ENCODE measurements around the gene CTXND1. TPM values are rescaled to one million over a fixed set of nuclear protein-coding genes. Genes with fewer than 3 reads are reported as not detected.

CTXND1 gene
- polyA plus RNA-seq, 3 donors, result 8.0 to 12.2 (median 11.9) TPM

DNA sequence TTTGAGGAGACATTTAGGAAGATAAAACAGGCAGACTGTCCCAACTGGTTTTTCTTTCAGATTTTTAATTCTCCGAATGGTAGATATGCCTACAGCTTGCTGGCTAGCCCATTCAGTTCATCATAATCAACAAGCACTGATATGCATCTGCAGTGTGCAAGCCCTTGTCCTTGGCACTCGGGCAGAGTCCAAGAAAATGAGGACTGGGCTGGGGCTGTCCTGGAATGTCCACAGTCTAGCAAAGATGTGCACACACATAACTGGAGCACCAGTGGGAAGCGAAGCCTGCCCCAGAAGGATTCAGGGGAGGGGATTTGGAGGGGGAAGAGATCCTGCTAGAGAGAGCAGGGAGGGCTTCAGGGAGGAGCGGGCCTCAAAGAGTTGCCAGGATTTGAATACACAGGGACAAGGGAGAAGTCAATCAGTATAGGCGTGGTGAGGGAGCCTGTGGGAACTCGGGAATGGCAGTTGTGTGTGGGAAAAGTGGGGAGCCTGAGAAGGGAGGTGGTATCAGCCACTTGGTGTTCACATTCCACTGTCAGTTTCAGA lies 90.5 kb downstream of the CTXND1 start:
- DNase-seq, result no peak

DNA sequence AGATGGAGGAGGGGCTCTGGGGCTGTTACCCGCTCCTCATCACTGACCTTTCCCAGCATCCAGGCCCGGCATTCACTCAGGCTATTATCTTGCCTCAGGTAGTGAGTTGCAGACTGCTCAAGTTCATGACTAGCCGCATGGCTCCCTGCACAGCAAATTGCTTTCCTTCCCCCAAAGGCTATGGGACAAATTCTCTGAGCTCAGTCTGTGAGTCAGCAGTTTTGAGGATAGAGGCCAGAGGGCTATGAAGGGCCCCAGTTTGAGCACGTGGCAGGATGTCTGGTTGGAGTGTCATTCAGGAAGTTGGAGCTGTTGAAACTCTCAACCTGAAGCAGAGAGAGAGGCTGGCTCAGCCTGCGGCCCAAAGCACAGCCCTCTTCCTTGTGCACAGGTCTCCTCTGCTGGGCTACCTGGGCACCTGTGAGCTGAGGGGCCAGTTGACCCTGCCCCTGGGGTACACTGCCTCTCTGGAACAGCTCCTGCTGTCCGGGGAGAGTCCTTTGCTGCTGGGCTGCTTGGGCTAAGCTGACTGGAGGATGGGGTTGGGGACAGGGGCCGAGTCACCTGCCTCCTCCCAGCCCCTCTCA lies 91.3 kb downstream of the CTXND1 start:
- DNase-seq, result peak; percentile 16

- no peak for DNase-seq
Observed at GRCh38 chr15:80159811-80160569, 92.0 kb downstream of the CTXND1 start.

DNA sequence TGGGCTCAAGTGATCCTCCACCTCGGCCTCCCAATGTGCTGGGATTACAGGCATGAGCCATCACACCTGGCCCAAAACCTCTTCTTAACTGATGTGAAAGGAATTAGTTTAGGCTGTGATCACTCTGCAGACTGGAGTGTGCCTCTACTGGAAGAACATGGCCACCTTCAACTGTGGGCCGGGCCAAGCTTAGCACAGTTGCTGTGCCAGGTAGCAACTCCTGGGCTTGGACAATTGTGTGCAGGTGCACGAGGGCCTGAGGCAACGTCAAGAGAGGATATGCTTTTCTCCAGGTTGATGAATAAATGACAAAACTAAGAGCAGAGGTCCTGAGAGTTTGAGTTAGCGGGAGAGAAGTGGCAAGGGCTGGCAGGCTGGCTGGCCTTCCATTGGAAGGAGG lies 92.7 kb downstream of the CTXND1 start:
- no peak for DNase-seq

DNA sequence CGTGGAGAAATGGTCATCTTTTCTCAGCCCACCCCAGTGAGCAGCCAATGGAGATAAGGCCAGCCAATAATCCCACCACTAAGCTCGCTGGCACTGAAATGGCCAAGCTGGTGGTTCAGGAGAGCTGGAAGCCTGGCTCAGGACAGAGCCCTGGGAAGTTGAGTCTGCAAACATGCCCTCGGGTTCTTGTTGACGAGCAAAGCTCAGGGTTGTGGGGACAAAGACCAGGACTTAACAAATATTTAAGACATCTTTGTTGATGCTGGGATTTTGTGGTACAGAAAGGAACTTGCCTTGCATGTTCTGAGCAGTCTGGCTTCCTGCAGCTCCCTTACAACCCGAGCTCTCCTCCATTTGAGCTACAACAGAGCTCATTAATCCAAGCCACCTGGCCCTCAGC lies 94.8 kb downstream of the CTXND1 start:
- no peak for DNase-seq

DNA sequence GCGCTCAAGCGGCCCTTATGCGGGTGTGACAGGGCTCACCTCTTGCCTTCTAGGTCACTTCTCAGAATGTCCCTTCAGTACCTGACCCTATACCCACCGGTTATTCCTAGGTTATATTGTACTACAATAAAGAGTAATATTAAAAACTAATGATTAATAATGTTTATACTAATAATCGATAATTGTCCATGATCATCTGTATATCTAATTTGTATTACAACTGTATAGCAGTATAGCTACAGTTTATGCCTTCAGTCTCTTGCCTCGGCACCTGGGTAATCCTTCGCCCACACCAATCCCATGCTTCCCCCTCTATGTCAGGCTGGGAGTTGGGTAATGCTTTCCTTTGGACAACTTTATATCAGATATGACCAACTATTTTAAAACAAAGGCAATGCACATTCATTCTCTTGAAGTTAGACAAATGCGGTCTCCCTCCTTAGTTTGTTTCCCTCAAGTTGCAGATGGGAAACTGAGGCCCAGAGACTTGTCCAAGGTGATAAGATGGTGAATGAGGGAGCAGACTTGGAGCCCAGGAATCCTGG lies 95.8 kb downstream of the CTXND1 start:
- DNase-seq, result no peak

DNA sequence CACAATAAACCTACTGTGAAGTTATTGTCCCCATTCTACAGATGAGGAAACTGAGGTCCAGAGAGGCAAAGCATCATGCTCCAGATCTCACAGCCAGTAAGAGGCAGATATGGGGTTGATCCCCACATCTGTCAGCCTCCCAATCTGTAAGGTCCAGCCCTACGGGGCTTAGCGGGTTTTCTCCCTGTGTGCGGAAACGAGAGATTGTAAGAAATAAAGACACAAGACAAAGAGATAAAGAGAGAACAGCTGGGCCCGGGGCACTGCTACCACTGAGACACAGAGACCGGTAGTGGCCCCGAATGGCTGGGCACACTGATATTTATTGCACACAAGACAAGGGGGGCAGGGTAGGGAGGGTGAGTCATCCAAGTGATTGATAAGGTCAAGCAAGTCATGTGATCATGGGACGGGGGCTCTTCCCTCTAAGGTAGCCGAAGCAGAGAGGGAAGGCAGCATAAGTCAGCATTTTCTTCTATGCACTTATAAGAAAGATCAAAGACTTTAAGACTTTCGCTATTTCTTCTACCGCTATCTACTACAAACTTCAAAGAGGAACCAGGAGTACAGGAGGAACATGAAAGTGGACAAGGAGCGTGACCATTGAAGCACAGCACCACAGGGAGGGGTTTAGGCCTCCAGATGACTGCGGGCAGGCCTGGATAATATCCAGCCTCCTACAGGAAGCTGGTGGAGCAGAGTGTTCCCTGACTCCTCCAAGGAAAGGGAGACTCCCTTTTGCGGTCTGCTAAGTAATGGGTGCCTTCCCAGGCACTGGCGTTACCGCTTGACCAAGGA lies 96.4 kb downstream of the CTXND1 start:
- DNase-seq, result peak; percentile 24

- DNase-seq, result no peak
Observed at GRCh38 chr15:80155001-80155377, 97.0 kb downstream of the CTXND1 start.

DNA sequence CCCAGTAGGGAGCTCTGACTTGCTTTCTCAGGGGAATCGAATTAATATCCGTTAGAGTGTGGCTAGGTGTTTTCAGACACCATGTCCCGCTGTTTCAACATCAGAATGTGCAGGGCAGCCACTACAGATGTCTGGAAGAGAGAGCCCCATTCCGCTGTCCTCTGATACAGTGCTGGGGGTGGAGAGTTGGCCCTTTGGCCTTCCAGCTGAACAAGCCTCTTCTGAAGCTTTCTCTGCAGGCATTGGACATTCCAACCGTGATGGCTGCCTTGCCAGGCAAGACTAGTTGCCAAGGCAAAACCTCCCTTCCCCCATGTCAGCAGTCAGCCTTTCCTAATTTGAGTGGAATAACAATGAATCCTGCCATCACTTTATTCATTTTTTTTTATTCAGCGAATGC lies 97.7 kb downstream of the CTXND1 start:
- no peak for DNase-seq

DNA sequence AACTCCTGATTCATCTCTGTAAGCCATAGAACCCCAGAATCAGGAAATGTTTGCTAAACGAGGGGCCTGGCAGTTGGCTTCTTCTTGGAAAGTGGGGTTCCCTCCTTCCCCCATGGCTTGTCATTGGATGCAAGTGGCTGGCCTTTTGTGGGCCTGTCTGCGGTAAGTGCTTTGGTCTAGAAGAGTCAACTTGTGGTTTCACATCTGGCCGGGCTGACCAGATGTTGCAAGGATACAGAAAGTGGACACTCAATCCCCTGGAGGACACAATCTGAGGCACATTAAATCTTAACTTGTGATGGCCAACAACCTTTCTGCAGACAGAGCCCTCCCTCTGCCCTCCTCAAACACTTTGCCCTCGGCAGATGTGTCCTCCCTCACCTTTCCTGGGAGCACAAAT lies 98.1 kb downstream of the CTXND1 start:
- DNase-seq, result no peak

- DNase-seq, result peak; percentile 42
Observed at GRCh38 chr15:80152896-80153876, 98.8 kb downstream of the CTXND1 start, which contains the start of gene FAH. FAH (plus strand) TSS chr15:80152999; CDS start chr15:80153055, 56 bp downstream.

DNA sequence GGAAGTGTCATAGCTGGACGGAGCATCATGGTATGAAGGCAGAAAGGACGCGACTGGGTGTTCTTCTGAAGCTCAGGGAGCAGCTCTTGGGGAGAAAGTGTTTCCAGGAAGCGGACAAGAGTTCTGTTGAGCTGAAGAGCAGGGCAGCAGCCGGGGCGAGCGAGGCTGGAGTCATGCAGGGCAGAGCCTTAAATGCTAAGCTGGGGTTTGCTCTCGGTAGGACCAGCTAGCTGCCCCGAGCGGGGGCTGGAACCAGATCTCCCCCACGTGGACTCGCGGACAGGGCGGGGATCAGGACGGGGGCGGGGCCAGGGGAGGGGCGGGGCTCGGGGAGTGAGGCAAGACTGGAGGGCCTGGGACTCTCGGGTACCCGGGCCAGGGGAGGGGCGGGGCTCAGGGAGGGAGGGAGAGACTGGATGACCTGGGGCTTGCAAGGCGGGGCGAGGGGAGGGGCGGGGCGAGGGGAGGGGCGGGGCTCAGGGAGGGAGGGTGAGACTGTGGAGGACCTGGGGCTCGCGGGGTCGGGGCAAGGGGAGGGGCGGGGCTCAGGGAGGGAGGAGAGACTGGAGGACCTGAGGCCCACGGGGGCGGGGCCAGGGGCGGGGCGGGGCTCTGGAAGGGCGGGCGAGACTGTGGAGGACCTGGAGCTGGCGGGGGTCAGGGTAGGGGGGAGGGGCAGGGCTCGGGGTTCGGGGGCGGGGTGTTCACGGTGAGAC lies 99.7 kb downstream of the CTXND1 start:
- DNase-seq, result peak; percentile 90

GRCh38 chr15:80151576-80151975 lies 100.4 kb downstream of the CTXND1 start:
- no peak for DNase-seq

DNA sequence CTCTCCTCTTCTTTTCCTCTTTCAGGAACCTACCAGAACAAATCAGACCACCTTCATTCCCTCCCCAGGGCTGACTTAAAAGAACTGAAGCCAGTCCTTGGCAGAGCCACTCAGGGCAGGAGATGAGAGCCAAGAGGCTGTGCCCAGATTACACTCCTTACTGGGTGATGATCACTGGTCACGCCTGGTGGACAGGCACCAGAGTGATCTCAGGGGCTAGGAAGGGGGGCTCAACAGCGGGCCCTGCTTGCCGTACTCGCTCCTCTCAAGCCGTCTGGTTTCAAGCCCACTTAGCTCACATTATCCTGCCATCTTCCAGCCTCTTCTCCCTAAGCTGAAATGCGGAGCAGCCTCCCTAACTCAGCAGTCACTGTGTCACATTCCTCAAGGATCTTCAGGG lies 100.9 kb downstream of the CTXND1 start:
- no peak for DNase-seq

Other genes with a start within 250 kb of the CTXND1 start
- 100 to 1,000 TPM; 110 to 115 (median 112) TPM for gene ZFAND6, start 192.5 kb downstream of the CTXND1 start, polyA plus RNA-seq (ENCODE audit: insufficient read length in 3 of 3)
- gene FAH, start 99.2 kb downstream of the CTXND1 start, polyA plus RNA-seq (ENCODE audit: insufficient read length in 3 of 3), result 10 to 100 TPM; 35.1 to 42.7 (median 39.9) TPM
- gene ARNT2, start 152.2 kb upstream of the CTXND1 start, polyA plus RNA-seq (ENCODE audit: insufficient read length in 3 of 3), result 10 to 100 TPM; 58.7 to 65.8 (median 61.3) TPM